Activated naive CD8-positive, alpha-beta T cell (primary cell): ENCODE measurements around the gene ATP6V0B.

Source experiments
- H3K27ac Mint-ChIP-seq: one replicate; pipeline ENCODE4 v1.8.0; 2021; ENCODE audit warnings: mixed read lengths
- H3K27me3 Mint-ChIP-seq: one replicate; pipeline ENCODE4 v1.8.0; 2021; ENCODE audit warnings: mixed read lengths
- H3K36me3 Mint-ChIP-seq: one replicate; pipeline ENCODE4 v1.8.0; 2021; ENCODE audit warnings: mixed read lengths
- H3K4me1 Mint-ChIP-seq: one replicate; pipeline ENCODE4 v1.8.0; 2021; ENCODE audit warnings: low read depth, mixed read lengths
- H3K4me3 Mint-ChIP-seq: one replicate; pipeline ENCODE4 v1.8.0; 2021; ENCODE audit warnings: mild to moderate bottlenecking, mixed read lengths
- H3K9me3 Mint-ChIP-seq: one replicate; pipeline ENCODE4 v1.8.0; 2021; ENCODE audit warnings: low read depth, mixed read lengths

The ATP6V0B gene

GRCh38 chr1:43938383-43938782 is 36.4 kb upstream of the ATP6V0B start:
- Mint-ChIP-seq H3K27ac (no peak overlapping the region), H3K4me1 (peaks cover 22% of the 10 kb centered on the region), H3K4me3 (no peak overlapping the region), H3K27me3 (peaks cover 4% of the 10 kb centered on the region), H3K9me3 (no peaks in the 10 kb centered on the region), H3K36me3 (no peaks in the 10 kb centered on the region)

- Mint-ChIP-seq H3K4me3 (no peak overlapping the region), H3K36me3 (no peaks in the 10 kb centered on the region), H3K27me3 (peaks cover 1% of the 10 kb centered on the region), H3K4me1 (peaks cover 20% of the 10 kb centered on the region), H3K9me3 (no peaks in the 10 kb centered on the region), H3K27ac (no peak overlapping the region)
Observed at GRCh38 chr1:43938892-43939587, 35.7 kb upstream of the ATP6V0B start.

- Mint-ChIP-seq H3K4me3 (no peak overlapping the region), H3K36me3 (no peaks in the 10 kb centered on the region), H3K4me1 (peaks cover 23% of the 10 kb centered on the region), H3K9me3 (no peaks in the 10 kb centered on the region), H3K27me3 (no peaks in the 10 kb centered on the region), H3K27ac (no peak overlapping the region)
Observed at GRCh38 chr1:43942411-43942810, 32.3 kb upstream of the ATP6V0B start.

GRCh38 chr1:43944860-43945259 is 29.9 kb upstream of the ATP6V0B start:
- Mint-ChIP-seq H3K27me3 (no peaks in the 10 kb centered on the region), H3K4me1 (peaks cover 42% of the 10 kb centered on the region), H3K4me3 (peak overlapping the region; percentile 95), H3K27ac (peak overlapping the region; percentile 58), H3K36me3 (no peaks in the 10 kb centered on the region), H3K9me3 (no peaks in the 10 kb centered on the region)

GRCh38 chr1:43945674-43946235 is 29.0 kb upstream of the ATP6V0B start:
- Mint-ChIP-seq H3K4me3 (peak overlapping the region; percentile 95), H3K27ac (peak overlapping the region; percentile 96), H3K4me1 (peaks cover 47% of the 10 kb centered on the region), H3K9me3 (no peaks in the 10 kb centered on the region), H3K36me3 (peaks cover 5% of the 10 kb centered on the region), H3K27me3 (no peaks in the 10 kb centered on the region)

GRCh38 chr1:43946236-43947060 is 28.3 kb upstream of the ATP6V0B start, which contains the start of gene IPO13:
Gene IPO13 (plus strand): TSS chr1:43946950. CDS start chr1:43947601, 651 bp downstream.
- peaks cover 5% of the 10 kb centered on the region for H3K36me3 Mint-ChIP-seq
- peak within 1 kb of the TSS; percentile 96 for H3K27ac Mint-ChIP-seq
- peak within 1 kb of the TSS; percentile 95 for H3K4me3 Mint-ChIP-seq
- H3K4me1 Mint-ChIP-seq, result peaks cover 53% of the 10 kb centered on the region
- no peaks in the 10 kb centered on the region for H3K9me3 Mint-ChIP-seq
- H3K27me3 Mint-ChIP-seq, result no peaks in the 10 kb centered on the region

- H3K9me3 Mint-ChIP-seq, result no peaks in the 10 kb centered on the region
- H3K27me3 Mint-ChIP-seq, result no peaks in the 10 kb centered on the region
- peaks cover 57% of the 10 kb centered on the region for H3K4me1 Mint-ChIP-seq
- peak overlapping the region; percentile 96 for H3K27ac Mint-ChIP-seq
- peak overlapping the region; percentile 95 for H3K4me3 Mint-ChIP-seq
- peaks cover 5% of the 10 kb centered on the region for H3K36me3 Mint-ChIP-seq
Observed at GRCh38 chr1:43947061-43947873, 27.5 kb upstream of the ATP6V0B start.

- no peaks in the 10 kb centered on the region for H3K9me3 Mint-ChIP-seq
- H3K27me3 Mint-ChIP-seq, result no peaks in the 10 kb centered on the region
- peak overlapping the region; percentile 95 for H3K4me3 Mint-ChIP-seq
- H3K27ac Mint-ChIP-seq, result peak overlapping the region; percentile 96
- H3K36me3 Mint-ChIP-seq, result peaks cover 5% of the 10 kb centered on the region
- H3K4me1 Mint-ChIP-seq, result peaks cover 55% of the 10 kb centered on the region
Observed at GRCh38 chr1:43947874-43948437, 26.8 kb upstream of the ATP6V0B start.

GRCh38 chr1:43949678-43950077 is 25.1 kb upstream of the ATP6V0B start:
- Mint-ChIP-seq H3K9me3 (no peaks in the 10 kb centered on the region), H3K36me3 (peaks cover 5% of the 10 kb centered on the region), H3K27me3 (no peaks in the 10 kb centered on the region), H3K4me1 (peaks cover 48% of the 10 kb centered on the region), H3K27ac (no peak overlapping the region), H3K4me3 (no peak overlapping the region)

- no peaks in the 10 kb centered on the region for H3K27me3 Mint-ChIP-seq
- H3K4me3 Mint-ChIP-seq, result no peak overlapping the region
- H3K36me3 Mint-ChIP-seq, result peaks cover 5% of the 10 kb centered on the region
- H3K27ac Mint-ChIP-seq, result no peak overlapping the region
- H3K9me3 Mint-ChIP-seq, result no peaks in the 10 kb centered on the region
- peaks cover 35% of the 10 kb centered on the region for H3K4me1 Mint-ChIP-seq
Observed at GRCh38 chr1:43951021-43951985, 23.5 kb upstream of the ATP6V0B start.

GRCh38 chr1:43952731-43953346 is 21.9 kb upstream of the ATP6V0B start:
- Mint-ChIP-seq H3K4me3 (no peak overlapping the region), H3K27me3 (no peaks in the 10 kb centered on the region), H3K4me1 (peaks cover 30% of the 10 kb centered on the region), H3K9me3 (no peaks in the 10 kb centered on the region), H3K27ac (no peak overlapping the region), H3K36me3 (peaks cover 8% of the 10 kb centered on the region)

GRCh38 chr1:43953361-43953760 is 21.4 kb upstream of the ATP6V0B start:
- Mint-ChIP-seq H3K27me3 (no peaks in the 10 kb centered on the region), H3K4me1 (peaks cover 27% of the 10 kb centered on the region), H3K36me3 (peaks cover 10% of the 10 kb centered on the region), H3K9me3 (no peaks in the 10 kb centered on the region), H3K4me3 (no peak overlapping the region), H3K27ac (no peak overlapping the region)

- H3K4me3 Mint-ChIP-seq, result no peak overlapping the region
- H3K27me3 Mint-ChIP-seq, result no peaks in the 10 kb centered on the region
- H3K36me3 Mint-ChIP-seq, result peaks cover 11% of the 10 kb centered on the region
- H3K4me1 Mint-ChIP-seq, result peaks cover 20% of the 10 kb centered on the region
- no peaks in the 10 kb centered on the region for H3K9me3 Mint-ChIP-seq
- H3K27ac Mint-ChIP-seq, result no peak overlapping the region
Observed at GRCh38 chr1:43954036-43954435, 20.7 kb upstream of the ATP6V0B start.
